Measurements from ENCODE around the gene ZNF208.
"Not testable (repeated sequence)": the region's sequence is repeated elsewhere in the genome, so short reads cannot be mapped to it uniquely, and the experiment has no call there.

ZNF208 gene

GRCh38 chr19:21907516-21907915 lies 103.2 kb downstream of the ZNF208 start:
- ATAC-seq (no peak), DNase-seq (no peak)
- no peak overlapping the region for H3K27ac Mint-ChIP-seq
- no peaks in the 10 kb centered on the region for H3K27me3 Mint-ChIP-seq
- H3K4me1 Mint-ChIP-seq = no peaks in the 10 kb centered on the region
- H3K4me3 Mint-ChIP-seq = no peak overlapping the region
- peaks cover 0 to 26% of the 10 kb centered on the region in 2 donors for H3K9me3 Mint-ChIP-seq

GRCh38 chr19:21902571-21902970 lies 108.2 kb downstream of the ZNF208 start:
- no peak overlapping the region for H3K4me3 Mint-ChIP-seq
- no peak for DNase-seq
- no peaks in the 10 kb centered on the region for H3K4me1 Mint-ChIP-seq
- H3K9me3 Mint-ChIP-seq = peaks cover 11 to 18% of the 10 kb centered on the region in 2 donors
- no peaks in the 10 kb centered on the region for H3K27me3 Mint-ChIP-seq
- ATAC-seq = no peak
- peak overlapping the region in 1 of 2 donors; percentile 52 for H3K27ac Mint-ChIP-seq

GRCh38 chr19:21901861-21902260 lies 108.9 kb downstream of the ZNF208 start:
- Mint-ChIP-seq H3K4me1 (no peaks in the 10 kb centered on the region), H3K27me3 (no peaks in the 10 kb centered on the region), H3K27ac (no peak overlapping the region), H3K9me3 (peaks cover 15 to 25% of the 10 kb centered on the region in 2 donors), H3K4me3 (no peak overlapping the region)
- ATAC-seq (no peak), DNase-seq (no peak)

GRCh38 chr19:21900401-21900800 lies 110.3 kb downstream of the ZNF208 start:
- ATAC-seq = no peak
- no peaks in the 10 kb centered on the region for H3K27me3 Mint-ChIP-seq

GRCh38 chr19:21891086-21891485 lies 119.7 kb downstream of the ZNF208 start:
- no peaks in the 10 kb centered on the region for H3K4me1 Mint-ChIP-seq
- H3K9me3 Mint-ChIP-seq = peaks cover 0 to 9% of the 10 kb centered on the region in 2 donors
- no peak overlapping the region for H3K4me3 Mint-ChIP-seq
- no peak for DNase-seq
- H3K27me3 Mint-ChIP-seq = peaks cover 10% of the 10 kb centered on the region
- ATAC-seq = no peak
- H3K27ac Mint-ChIP-seq = peak overlapping the region in 1 of 2 donors; percentile 22

More at GRCh38 chr19:21900401-21900800, 110.3 kb downstream of the ZNF208 start:
- Mint-ChIP-seq H3K4me3 (no peak overlapping the region), H3K9me3 (peaks cover 19 to 32% of the 10 kb centered on the region in 2 donors), H3K4me1 (no peaks in the 10 kb centered on the region), H3K27ac (no peak overlapping the region)
- DNase-seq = no peak

- H3K4me3 Mint-ChIP-seq, H3K4me1 Mint-ChIP-seq, H3K9me3 Mint-ChIP-seq, ATAC-seq, H3K27ac Mint-ChIP-seq: not testable (repeated sequence)
- DNase-seq = peak; percentile 7 to 36
- peaks cover 16% of the 10 kb centered on the region for H3K27me3 Mint-ChIP-seq
These were observed 120.7 kb downstream of the ZNF208 start for GRCh38 chr19:21890017-21890416.

- H3K4me3 Mint-ChIP-seq, ATAC-seq, H3K4me1 Mint-ChIP-seq, H3K9me3 Mint-ChIP-seq, DNase-seq, H3K27ac Mint-ChIP-seq: not testable (repeated sequence)
- peaks cover 30% of the 10 kb centered on the region for H3K27me3 Mint-ChIP-seq
These were observed 125.2 kb downstream of the ZNF208 start for GRCh38 chr19:21885516-21885915.

- H3K9me3 Mint-ChIP-seq, H3K4me1 Mint-ChIP-seq, H3K27ac Mint-ChIP-seq, DNase-seq, ATAC-seq, H3K4me3 Mint-ChIP-seq: not testable (repeated sequence)
- peaks cover 30% of the 10 kb centered on the region for H3K27me3 Mint-ChIP-seq
These were observed 126.0 kb downstream of the ZNF208 start for GRCh38 chr19:21884786-21885185.

GRCh38 chr19:21883516-21883915 lies 127.2 kb downstream of the ZNF208 start:
- Mint-ChIP-seq H3K27me3 (peaks cover 27% of the 10 kb centered on the region), H3K27ac (no peak overlapping the region), H3K4me1 (no peaks in the 10 kb centered on the region), H3K9me3 (no peaks in the 10 kb centered on the region), H3K4me3 (no peak overlapping the region)
- no peak for DNase-seq
- ATAC-seq = no peak
